Stomach (tissue), 9 donors: ENCODE results near the gene C1orf21. TPM values are rescaled to one million over a fixed set of nuclear protein-coding genes. Genes with fewer than 3 reads are reported as not detected.

Experiments used
- DNase-seq, 2 donors: peaks; one replicate each; pipeline versions ENCODE4 v3.0.0 to v3.0.0-alpha.2; 2013 to 2019
- H3K27ac ChIP-seq, 5 donors: fragments of 200-600 bp in 4 of 5; sonication (generic) in 4 of 5; one replicate each; pipeline ENCODE4 v1.5.1; 2013 to 2019; ENCODE audit warnings: mild to moderate bottlenecking in 1 of 5, moderate library complexity in 1 of 5
- H3K27me3 ChIP-seq, 3 donors: fragments of 200-600 bp; sonication (generic); one replicate each; pipeline ENCODE4 v1.5.1; 2017 to 2019; ENCODE audit warnings: mixed run types in 1 of 3
- H3K36me3 ChIP-seq, 4 donors: fragments of 200-600 bp; sonication (generic); 1 replicate in 3 of 4; 2 replicates in 1 of 4; pipeline ENCODE4 v1.5.1; 2016 to 2019
- H3K4me1 ChIP-seq, 4 donors: fragments of 200-600 bp; sonication (generic); one replicate each; pipeline ENCODE4 v1.5.1; 2016 to 2019
- H3K4me3 ChIP-seq, 4 donors: fragments of 200-600 bp; sonication (generic) in 3 of 4; one replicate each; pipeline ENCODE4 v1.5.1; 2016 to 2019; ENCODE audit warnings: mild to moderate bottlenecking in 1 of 4
- H3K9me3 ChIP-seq, 4 donors: fragments of 200-600 bp; sonication (generic); one replicate each; pipeline ENCODE4 v1.5.1; 2016 to 2019
- EP300 ChIP-seq: sonication (generic); formaldehyde crosslinking; IDR thresholded peaks from one replicate; pipeline ENCODE4 v1.6.1; 2017; ENCODE audit warnings: antibody characterized with exemption
- POLR2A ChIP-seq, 4 donors: fragments of 450-650 bp; IDR thresholded peaks; one replicate each; pipeline ENCODE4 v1.6.1; 2016; ENCODE audit warnings: antibody characterized with exemption in 4 of 4, control low read depth in 2 of 4, mild to moderate bottlenecking in 1 of 4, moderate library complexity in 1 of 4
- POLR2AphosphoS5 ChIP-seq, 3 donors: sonication (generic); formaldehyde crosslinking; IDR thresholded peaks; one replicate each; pipeline ENCODE4 v1.6.1; 2016; ENCODE audit warnings: antibody characterized with exemption in 3 of 3
- WGBS, 5 donors: extraction: QIAGEN DNeasy Blood & Tissue Kit in 3 of 5; methylation state at CpG; one replicate each; pipeline versions ENCODE4 v1.1.5 to v1.1.7; 2013 to 2018; 5-methylcytosine and 5-hydroxymethylcytosine counted together
- intact Hi-C: fragments of 100-400 bp; cut with DNase I; formaldehyde crosslinking; loops from one replicate; pipeline ENCODE4 v1.15.1; 2023; ENCODE audit warnings: low total_unique reads
- polyA plus RNA-seq, 3 donors: library from polyadenylated mRNA; stranded (reverse); fragments of 200-250 nt; gene quantifications; one replicate each; pipeline ENCODE4 v1.2.3, GENCODE V29; 2013
- total RNA-seq, 5 donors: library from RNA; depleted of rRNA; stranded (reverse); fragments of >200 nt; gene quantifications; one replicate each; pipeline versions ENCODE4 v1.1.0 to v1.2.3, GENCODE V29; 2014 to 2016
- TF ChIP-seq, protein P1 (sequence below), 7 experiments: fragments of 450-650 bp in 4 of 7; fragments of 200-600 bp in 3 of 7; sonication (generic) in 3 of 7; IDR thresholded peaks; one replicate each; pipeline ENCODE4 v1.5.1; 2016 to 2019; ENCODE audit warnings: antibody characterized with exemption in 7 of 7, control low read depth in 2 of 7, mild to moderate bottlenecking in 1 of 7
- donor health status: healthy with polysubstance abuse.
- donor health status: Bipolar disorder and iron deficiency.
- donor health status: healthy.

Gene C1orf21
- total and polyA plus RNA-seq, 8 donors = 10.1 to 114 (median 37.4) TPM

DNA sequence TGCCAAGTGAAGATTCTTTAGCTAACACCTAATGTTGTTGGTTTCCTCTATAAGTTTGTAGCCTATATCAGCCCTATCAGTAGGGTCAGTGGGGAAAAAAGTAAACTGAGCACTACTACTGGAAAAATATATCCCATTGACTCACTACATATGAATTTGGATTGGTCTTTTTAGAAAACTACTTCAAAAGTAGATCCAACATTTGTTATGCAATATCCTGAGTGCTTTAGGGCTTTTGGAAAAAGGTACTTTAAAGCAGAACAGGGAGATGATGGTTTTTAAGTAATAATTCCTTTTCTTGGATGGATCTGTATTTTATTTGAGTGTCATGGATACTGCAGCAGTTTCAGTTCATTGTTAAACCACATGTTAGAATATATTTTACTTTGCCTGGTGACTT lies 7.1 kb downstream of the C1orf21 start:
- Histone ChIP-seq H3K4me1 (peaks cover 0 to 70% (median 27%) of the 10 kb centered on the region in 4 donors), H3K9me3 (no peaks in the 10 kb centered on the region), H3K36me3 (no peaks in the 10 kb centered on the region), H3K27me3 (no peaks in the 10 kb centered on the region), H3K27ac (peak overlapping the region in 1 of 5 donors; percentile 42), H3K4me3 (no peak overlapping the region)
- no peak for DNase-seq
- TF ChIP-seq EP300 (no peak), POLR2AphosphoS5 (IDR thresholded peaks at IDR 0.05) (no peak)
- intact Hi-C loops = no loop called here

DNA sequence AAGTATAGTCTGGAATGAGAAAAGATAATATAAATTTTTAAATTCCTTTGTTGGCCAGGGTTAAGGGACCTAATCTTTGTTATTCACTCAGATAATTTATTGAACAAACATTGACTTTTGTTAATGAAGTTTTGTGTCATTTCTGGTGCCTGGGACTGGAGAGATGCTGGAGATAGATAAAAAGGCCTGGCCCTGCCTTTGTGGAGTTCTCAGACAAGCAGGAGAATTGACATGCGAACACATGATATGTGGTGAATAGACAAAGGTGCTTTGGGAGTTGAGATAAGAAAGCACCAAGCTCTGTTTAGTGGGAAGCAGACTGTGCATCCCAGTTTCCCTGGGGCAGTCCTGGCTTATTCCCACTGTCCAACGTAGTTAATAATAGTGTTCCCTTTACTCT lies 8.5 kb downstream of the C1orf21 start:
- Histone ChIP-seq H3K4me3 (no peak overlapping the region), H3K27me3 (no peaks in the 10 kb centered on the region), H3K9me3 (no peaks in the 10 kb centered on the region), H3K36me3 (no peaks in the 10 kb centered on the region), H3K27ac (no peak overlapping the region), H3K4me1 (peaks cover 0 to 56% (median 18%) of the 10 kb centered on the region in 4 donors)
- no peak for DNase-seq
- TF ChIP-seq POLR2A (IDR thresholded peaks at IDR 0.05) = no peak
- TF ChIP-seq, protein P1, sequence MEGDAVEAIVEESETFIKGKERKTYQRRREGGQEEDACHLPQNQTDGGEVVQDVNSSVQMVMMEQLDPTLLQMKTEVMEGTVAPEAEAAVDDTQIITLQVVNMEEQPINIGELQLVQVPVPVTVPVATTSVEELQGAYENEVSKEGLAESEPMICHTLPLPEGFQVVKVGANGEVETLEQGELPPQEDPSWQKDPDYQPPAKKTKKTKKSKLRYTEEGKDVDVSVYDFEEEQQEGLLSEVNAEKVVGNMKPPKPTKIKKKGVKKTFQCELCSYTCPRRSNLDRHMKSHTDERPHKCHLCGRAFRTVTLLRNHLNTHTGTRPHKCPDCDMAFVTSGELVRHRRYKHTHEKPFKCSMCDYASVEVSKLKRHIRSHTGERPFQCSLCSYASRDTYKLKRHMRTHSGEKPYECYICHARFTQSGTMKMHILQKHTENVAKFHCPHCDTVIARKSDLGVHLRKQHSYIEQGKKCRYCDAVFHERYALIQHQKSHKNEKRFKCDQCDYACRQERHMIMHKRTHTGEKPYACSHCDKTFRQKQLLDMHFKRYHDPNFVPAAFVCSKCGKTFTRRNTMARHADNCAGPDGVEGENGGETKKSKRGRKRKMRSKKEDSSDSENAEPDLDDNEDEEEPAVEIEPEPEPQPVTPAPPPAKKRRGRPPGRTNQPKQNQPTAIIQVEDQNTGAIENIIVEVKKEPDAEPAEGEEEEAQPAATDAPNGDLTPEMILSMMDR (IDR thresholded peaks at IDR 0.05) = no peak
- TF ChIP-seq POLR2AphosphoS5 (IDR thresholded peaks at IDR 0.05) = no peak
- no peak for TF ChIP-seq EP300
- intact Hi-C loops = no loop called here
- 41 to 67% (median 57%) methylated on average over 2 of the region's 2 CpGs for WGBS, 5 donors

DNA sequence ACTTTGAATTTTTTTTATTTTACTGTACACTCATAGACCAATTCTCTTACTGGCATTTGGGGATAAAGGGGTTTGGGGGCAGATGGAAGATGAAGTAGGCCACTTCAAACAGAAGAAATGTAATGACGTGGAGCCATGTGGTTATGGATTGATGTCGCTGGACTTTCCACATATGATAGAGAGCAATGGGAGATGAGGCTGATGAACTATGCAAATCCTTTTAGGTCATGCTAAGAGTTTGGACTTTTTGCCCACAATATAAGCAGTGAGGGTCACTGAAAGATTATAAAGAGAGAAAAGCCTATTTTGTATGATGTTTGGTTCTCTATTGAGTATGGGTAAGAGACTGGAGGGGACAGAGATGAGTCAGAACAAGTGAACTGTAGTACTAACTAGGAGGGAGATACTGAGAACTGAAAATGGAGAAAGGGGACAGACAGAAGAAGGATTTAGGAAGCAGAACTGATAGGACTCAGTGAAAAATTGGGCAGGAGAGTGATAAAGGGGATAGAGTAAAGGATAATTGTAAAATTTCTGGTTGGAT lies 9.2 kb downstream of the C1orf21 start:
- H3K9me3 ChIP-seq = no peaks in the 10 kb centered on the region
- H3K4me3 ChIP-seq = no peak overlapping the region
- no peak overlapping the region for H3K27ac ChIP-seq
- TF ChIP-seq, protein P1 (IDR thresholded peaks at IDR 0.05) = no peak
- TF ChIP-seq POLR2AphosphoS5 (IDR thresholded peaks at IDR 0.05) (no peak), POLR2A (IDR thresholded peaks at IDR 0.05) (no peak), EP300 (no peak)
- intact Hi-C loops = no loop called here
- peaks cover 0 to 50% (median 15%) of the 10 kb centered on the region in 4 donors for H3K4me1 ChIP-seq
- H3K36me3 ChIP-seq = no peaks in the 10 kb centered on the region
- no peak for DNase-seq
- H3K27me3 ChIP-seq = no peaks in the 10 kb centered on the region
- WGBS, 5 donors = 53 to 97% (median 92%) methylated on average over 2 of the region's 2 CpGs

DNA sequence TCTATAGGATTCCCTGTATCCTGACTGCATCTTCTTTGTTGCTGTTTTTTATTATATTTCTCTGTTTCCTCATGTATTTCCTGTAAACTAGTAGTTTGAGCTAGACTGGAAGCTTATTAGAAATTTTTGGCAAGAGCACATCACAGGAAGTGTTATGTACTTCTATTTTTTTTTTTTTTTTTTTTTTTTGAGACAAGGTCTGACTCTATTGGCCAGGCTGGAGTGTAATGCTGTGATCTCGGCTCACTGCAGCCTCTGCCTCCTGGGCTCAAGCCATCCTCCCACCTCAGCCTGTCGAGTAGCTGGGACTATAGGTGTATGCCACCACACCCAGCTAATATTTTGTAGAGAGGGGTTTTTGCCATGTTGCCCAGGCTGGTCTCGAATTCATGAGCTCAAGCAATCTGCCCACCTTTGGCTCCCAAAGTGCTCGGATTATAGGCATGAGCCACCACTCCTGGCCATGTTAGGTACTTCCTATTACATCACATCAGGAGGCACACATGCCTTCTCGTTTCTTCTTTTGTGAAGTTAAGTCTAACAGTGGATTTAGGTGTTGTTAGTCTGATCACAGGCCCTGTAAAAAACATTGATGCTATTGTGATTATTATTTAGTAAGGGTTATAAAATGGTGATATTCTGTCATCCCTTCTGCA lies 12.5 kb downstream of the C1orf21 start:
- Histone ChIP-seq H3K27me3 (no peaks in the 10 kb centered on the region), H3K4me3 (no peak overlapping the region), H3K9me3 (no peaks in the 10 kb centered on the region), H3K4me1 (peaks cover 0 to 28% (median 9%) of the 10 kb centered on the region in 4 donors), H3K27ac (peak overlapping the region in 1 of 5 donors; percentile 55), H3K36me3 (no peaks in the 10 kb centered on the region)
- no peak for DNase-seq
- TF ChIP-seq POLR2AphosphoS5 (IDR thresholded peaks at IDR 0.05) = no peak
- intact Hi-C loops = no loop called here
- 51 to 71% (median 64%) methylated on average over 5 of the region's 5 CpGs for WGBS, 5 donors

DNA sequence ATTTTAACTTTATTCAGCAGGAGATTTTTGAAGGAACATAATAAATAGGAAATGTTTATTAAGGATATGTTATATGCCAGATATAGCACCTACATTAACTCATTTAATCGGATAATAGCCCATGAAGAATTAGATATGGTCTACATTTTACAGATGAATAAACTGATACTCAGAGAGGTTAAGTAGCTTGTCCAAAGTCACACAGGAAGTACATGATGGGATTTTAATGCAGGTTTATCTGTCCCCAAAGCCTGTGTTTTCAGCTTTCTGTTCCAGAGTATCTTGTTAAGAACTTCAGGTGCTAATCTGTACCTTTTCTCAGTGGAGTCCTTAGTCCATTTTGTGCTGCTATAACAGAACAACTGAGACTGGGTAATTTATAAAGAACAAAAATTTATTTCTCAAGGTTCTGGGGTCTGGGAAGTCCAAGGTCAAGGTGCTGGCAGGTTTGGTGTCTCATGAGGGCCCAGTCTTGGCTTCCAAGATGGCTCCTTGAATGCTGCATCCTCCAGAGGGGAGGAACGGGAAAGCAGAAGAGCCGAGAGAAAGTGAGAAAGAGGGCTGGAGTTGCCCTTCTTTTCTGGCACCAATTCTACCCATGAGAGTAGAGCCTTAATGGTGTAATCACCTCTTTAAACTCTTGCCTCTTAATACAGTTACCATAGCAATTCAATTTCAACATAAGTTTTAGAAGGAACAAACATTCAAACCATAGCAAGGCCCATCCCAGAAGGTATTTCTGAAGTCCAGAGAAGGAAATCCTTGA lies 17.3 kb downstream of the C1orf21 start:
- 86 to 100% (median 93%) methylated on average over 3 of the region's 3 CpGs for WGBS, 5 donors
- Histone ChIP-seq H3K27ac (no peak overlapping the region), H3K9me3 (no peaks in the 10 kb centered on the region), H3K27me3 (no peaks in the 10 kb centered on the region), H3K4me1 (peaks cover 10 to 50% (median 24%) of the 10 kb centered on the region in 4 donors), H3K4me3 (no peak overlapping the region), H3K36me3 (no peaks in the 10 kb centered on the region)
- no peak for DNase-seq
- intact Hi-C loops = no loop called here
- TF ChIP-seq, protein P1 (IDR thresholded peaks at IDR 0.05) = no peak
- TF ChIP-seq EP300 (no peak), POLR2A (IDR thresholded peaks at IDR 0.05) (no peak), POLR2AphosphoS5 (IDR thresholded peaks at IDR 0.05) (no peak)
